Sigmoid colon (tissue), 7 donors: ENCODE data around the gene GLYR1. TPM values are rescaled to one million over a fixed set of nuclear protein-coding genes. Genes with fewer than 3 reads are reported as not detected.

Experiments used
- DNase-seq: peaks from one replicate; pipeline ENCODE4 v3.0.0-alpha.2; 2019
- H3K27ac ChIP-seq, 4 donors: fragments of 200-600 bp; sonication (generic); one replicate each; pipeline ENCODE4 v1.5.1; 2016 to 2019; ENCODE audit warnings: mild to moderate bottlenecking in 1 of 4
- H3K27me3 ChIP-seq, 3 donors: fragments of 200-600 bp; sonication (generic); one replicate each; pipeline ENCODE4 v1.5.1; 2019; ENCODE audit warnings: mild to moderate bottlenecking in 1 of 3
- H3K36me3 ChIP-seq, 4 donors: fragments of 200-600 bp; sonication (generic); one replicate each; pipeline ENCODE4 v1.5.1; 2016 to 2019
- H3K4me1 ChIP-seq, 4 donors: fragments of 200-600 bp; sonication (generic); one replicate each; pipeline ENCODE4 v1.5.1; 2017 to 2019
- H3K4me3 ChIP-seq, 4 donors: fragments of 200-600 bp; sonication (generic); one replicate each; pipeline ENCODE4 v1.5.1; 2017 to 2019; ENCODE audit warnings: mild to moderate bottlenecking in 2 of 4, moderate library complexity in 1 of 4
- H3K9me3 ChIP-seq, 4 donors: fragments of 200-600 bp in 3 of 4; sonication (generic) in 3 of 4; one replicate each; pipeline versions ENCODE4 v1.5.1 to v1.6.1; 2013 to 2019
- EP300 ChIP-seq, 4 donors: sonication (generic); formaldehyde crosslinking; IDR thresholded peaks; one replicate each; pipeline ENCODE4 v1.6.1; 2017; ENCODE audit warnings: antibody characterized with exemption in 4 of 4
- POLR2A ChIP-seq, 2 donors: fragments of 450-650 bp; IDR thresholded peaks; one replicate each; pipeline ENCODE4 v1.6.1; 2016; ENCODE audit warnings: antibody characterized with exemption in 2 of 2, mild to moderate bottlenecking in 2 of 2, moderate library complexity in 2 of 2
- POLR2AphosphoS5 ChIP-seq, 4 donors: sonication (generic); formaldehyde crosslinking; IDR thresholded peaks; one replicate each; pipeline ENCODE4 v1.6.1; 2017; ENCODE audit warnings: antibody characterized with exemption in 4 of 4
- WGBS, 2 donors: extraction: QIAGEN DNeasy Blood & Tissue Kit; methylation state at CpG; one replicate each; pipeline ENCODE4 v1.1.7; 2013; 5-methylcytosine and 5-hydroxymethylcytosine counted together
- intact Hi-C: fragments of 100-400 bp; cut with DNase I; formaldehyde crosslinking; loops from one replicate; pipeline ENCODE4 v1.15.1; 2023
- polyA plus RNA-seq, 3 donors: library from polyadenylated mRNA; stranded (reverse); fragments of 200-250 nt; gene quantifications; one replicate each; pipeline ENCODE4 v1.2.3, GENCODE V29; 2013
- small RNA-seq, 3 donors: library from RNA; depleted of rRNA; stranded (forward); fragments of <200 nt; gene quantifications; one replicate each; pipeline ENCODE3, GENCODE V24; 2016
- total RNA-seq, 4 donors: library from RNA; depleted of rRNA; stranded (reverse); fragments of >200 nt; gene quantifications; one replicate each; pipeline ENCODE4 v1.1.0, GENCODE V29; 2016
- TF ChIP-seq, protein P1 (sequence below), 4 experiments: fragments of 450-650 bp in 3 of 4; fragments of 200-600 bp in 1 of 4; IDR thresholded peaks; one replicate each; pipeline ENCODE4 v1.5.1; 2016 to 2019; ENCODE audit warnings: antibody characterized with exemption in 4 of 4, mild to moderate bottlenecking in 3 of 4, moderate library complexity in 2 of 4
- donor health status: healthy with polysubstance abuse.
- donor health status: Bipolar disorder and iron deficiency.
- donor health status: healthy.

GLYR1 gene
- total and polyA plus RNA-seq, 7 donors, result 48.0 to 70.5 (median 59.9) TPM

- Histone ChIP-seq H3K27me3 (no peaks in the 10 kb centered on the region), H3K27ac (peak overlapping the region in 2 of 4 donors; percentile 2 to 14), H3K4me1 (peaks cover 0 to 13% (median 7%) of the 10 kb centered on the region in 4 donors), H3K4me3 (no peak overlapping the region), H3K9me3 (no peaks in the 10 kb centered on the region), H3K36me3 (peaks cover 30 to 95% (median 69%) of the 10 kb centered on the region in 4 donors)
- no peak for TF ChIP-seq POLR2A (IDR thresholded peaks at IDR 0.05)
- TF ChIP-seq EP300 (IDR thresholded peaks at IDR 0.05), result no peak
- TF ChIP-seq POLR2AphosphoS5 (IDR thresholded peaks at IDR 0.05), result no peak
- TF ChIP-seq, protein P1, sequence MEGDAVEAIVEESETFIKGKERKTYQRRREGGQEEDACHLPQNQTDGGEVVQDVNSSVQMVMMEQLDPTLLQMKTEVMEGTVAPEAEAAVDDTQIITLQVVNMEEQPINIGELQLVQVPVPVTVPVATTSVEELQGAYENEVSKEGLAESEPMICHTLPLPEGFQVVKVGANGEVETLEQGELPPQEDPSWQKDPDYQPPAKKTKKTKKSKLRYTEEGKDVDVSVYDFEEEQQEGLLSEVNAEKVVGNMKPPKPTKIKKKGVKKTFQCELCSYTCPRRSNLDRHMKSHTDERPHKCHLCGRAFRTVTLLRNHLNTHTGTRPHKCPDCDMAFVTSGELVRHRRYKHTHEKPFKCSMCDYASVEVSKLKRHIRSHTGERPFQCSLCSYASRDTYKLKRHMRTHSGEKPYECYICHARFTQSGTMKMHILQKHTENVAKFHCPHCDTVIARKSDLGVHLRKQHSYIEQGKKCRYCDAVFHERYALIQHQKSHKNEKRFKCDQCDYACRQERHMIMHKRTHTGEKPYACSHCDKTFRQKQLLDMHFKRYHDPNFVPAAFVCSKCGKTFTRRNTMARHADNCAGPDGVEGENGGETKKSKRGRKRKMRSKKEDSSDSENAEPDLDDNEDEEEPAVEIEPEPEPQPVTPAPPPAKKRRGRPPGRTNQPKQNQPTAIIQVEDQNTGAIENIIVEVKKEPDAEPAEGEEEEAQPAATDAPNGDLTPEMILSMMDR (IDR thresholded peaks at IDR 0.05), result no peak
- 92 to 93% methylated on average over 23 of the region's 23 CpGs for WGBS, 2 donors
- intact Hi-C loops, result no loop called here
- DNase-seq, result no peak
These were observed 86.7 kb downstream of the GLYR1 start for GRCh38 chr16:4760221-4760910.

GRCh38 chr16:4755687-4756086, 91.4 kb downstream of the GLYR1 start:
- intact Hi-C loops, result no loop called here
- no peak for DNase-seq
- Histone ChIP-seq H3K4me3 (no peak overlapping the region), H3K36me3 (peaks cover 49 to 97% (median 83%) of the 10 kb centered on the region in 4 donors), H3K9me3 (no peaks in the 10 kb centered on the region), H3K27me3 (no peaks in the 10 kb centered on the region), H3K27ac (no peak overlapping the region), H3K4me1 (no peaks in the 10 kb centered on the region)
- TF ChIP-seq, protein P1 (IDR thresholded peaks at IDR 0.05), result no peak
- TF ChIP-seq POLR2A (IDR thresholded peaks at IDR 0.05) (no peak), EP300 (IDR thresholded peaks at IDR 0.05) (no peak), POLR2AphosphoS5 (IDR thresholded peaks at IDR 0.05) (no peak)
- WGBS, 2 donors, result 95 to 96% methylated on average over 6 of the region's 6 CpGs

GRCh38 chr16:4754865-4755264, 92.2 kb downstream of the GLYR1 start:
- WGBS, 2 donors, result 96 to 98% methylated on average over 4 of the region's 4 CpGs
- H3K4me3 ChIP-seq, result no peak overlapping the region
- H3K36me3 ChIP-seq, result peaks cover 44 to 95% (median 81%) of the 10 kb centered on the region in 4 donors

DNA sequence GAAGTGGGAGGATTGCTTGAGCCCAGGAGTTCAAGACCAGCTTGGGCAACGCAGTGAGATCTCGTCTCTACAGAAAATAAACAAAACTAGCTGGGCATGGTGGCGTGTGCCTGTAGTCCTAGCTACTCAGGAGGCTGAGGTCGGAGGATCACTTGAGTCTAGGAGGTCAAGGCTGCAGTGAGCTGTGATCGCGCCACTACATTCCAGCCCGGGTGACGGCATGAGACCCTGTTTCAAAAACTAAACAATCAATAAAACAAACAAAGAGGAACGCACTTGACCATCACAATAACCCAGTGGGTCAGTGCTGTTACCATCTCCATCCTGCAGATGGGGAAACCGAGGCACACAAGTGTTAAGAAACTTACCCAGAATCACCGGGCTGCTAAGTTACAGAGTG, 93.9 kb downstream of the GLYR1 start:
- intact Hi-C loops, result no loop called here
- WGBS, 2 donors, result 94% methylated on average over 11 of the region's 11 CpGs
- peaks cover 40 to 86% (median 68%) of the 10 kb centered on the region in 4 donors for H3K36me3 ChIP-seq

More at GRCh38 chr16:4754865-4755264, 92.2 kb downstream of the GLYR1 start:
- no peak overlapping the region for H3K27ac ChIP-seq
- TF ChIP-seq, protein P1 (IDR thresholded peaks at IDR 0.05), result no peak
- TF ChIP-seq EP300 (IDR thresholded peaks at IDR 0.05) (no peak), POLR2AphosphoS5 (IDR thresholded peaks at IDR 0.05) (no peak), POLR2A (IDR thresholded peaks at IDR 0.05) (no peak)
- DNase-seq, result no peak
- no peaks in the 10 kb centered on the region for H3K4me1 ChIP-seq
- H3K27me3 ChIP-seq, result no peaks in the 10 kb centered on the region
- intact Hi-C loops, result no loop called here
- no peaks in the 10 kb centered on the region for H3K9me3 ChIP-seq

More for the DNA sequence above, 93.9 kb downstream of the GLYR1 start:
- Histone ChIP-seq H3K4me1 (no peaks in the 10 kb centered on the region), H3K27ac (no peak overlapping the region), H3K27me3 (no peaks in the 10 kb centered on the region), H3K9me3 (no peaks in the 10 kb centered on the region), H3K4me3 (no peak overlapping the region)
- TF ChIP-seq POLR2AphosphoS5 (IDR thresholded peaks at IDR 0.05) (no peak), POLR2A (IDR thresholded peaks at IDR 0.05) (no peak), EP300 (IDR thresholded peaks at IDR 0.05) (no peak)
- TF ChIP-seq, protein P1 (IDR thresholded peaks at IDR 0.05), result no peak
- no peak for DNase-seq

Small RNAs within 50 kb of the gene (small RNA-seq; reads per million reads assigned to genes)
- 0 reads per million in 3 donors for gene RF00017

Other genes with a start within 250 kb of the GLYR1 start
- gene UBALD1, start 232.4 kb downstream of the GLYR1 start, total RNA-seq, result 10 to 100 TPM in 3 of 4 donors, 1 to 10 TPM in 1; 7.6 to 20.2 (median 14.1) TPM
- 10 to 100 TPM; 10.4 to 22.9 (median 12.6) TPM for gene UBALD1, start 232.4 kb downstream of the GLYR1 start, polyA plus RNA-seq
- 10 to 100 TPM; 18.4 to 37.9 (median 31.0) TPM for gene MGRN1, start 222.5 kb downstream of the GLYR1 start, total RNA-seq
- gene MGRN1, start 222.5 kb downstream of the GLYR1 start, polyA plus RNA-seq, result 10 to 100 TPM; 16.8 to 34.5 (median 23.4) TPM
- gene NUDT16L1, start 153.7 kb downstream of the GLYR1 start, total RNA-seq, result 10 to 100 TPM; 16.6 to 21.8 (median 18.6) TPM
- 10 to 100 TPM; 53.7 to 75.1 (median 61.9) TPM for gene NUDT16L1, start 153.7 kb downstream of the GLYR1 start, polyA plus RNA-seq
- 10 to 100 TPM; 20.3 to 30.7 (median 23.8) TPM for gene ANKS3, start 113.0 kb downstream of the GLYR1 start, total RNA-seq
- gene ANKS3, start 113.0 kb downstream of the GLYR1 start, polyA plus RNA-seq, result 10 to 100 TPM in 1 of 3 donors, 1 to 10 TPM in 2; 3.9 to 20.8 (median 9.6) TPM
- under 1 TPM; 0.14 to 0.83 (median 0.43) TPM for gene DNAAF8, start 112.8 kb downstream of the GLYR1 start, total RNA-seq
- 1 to 10 TPM in 1 of 3 donors, under 1 TPM in 2; 0.60 to 1.2 (median 0.73) TPM for gene DNAAF8, start 112.8 kb downstream of the GLYR1 start, polyA plus RNA-seq
- 10 to 100 TPM; 10.2 to 14.4 (median 12.8) TPM for gene ZNF500, start 80.1 kb downstream of the GLYR1 start, total RNA-seq
- gene ZNF500, start 80.1 kb downstream of the GLYR1 start, polyA plus RNA-seq, result 10 to 100 TPM in 1 of 3 donors, 1 to 10 TPM in 2; 4.2 to 11.7 (median 5.1) TPM
- gene SEPTIN12, start 58.9 kb downstream of the GLYR1 start, total RNA-seq, result not detected
- 1 to 10 TPM in 1 of 3 donors, not detected in 2; 2.5 TPM for gene SEPTIN12, start 58.9 kb downstream of the GLYR1 start, polyA plus RNA-seq
- not detected for gene SMIM22, start 51.9 kb downstream of the GLYR1 start, total RNA-seq
- gene SMIM22, start 51.9 kb downstream of the GLYR1 start, polyA plus RNA-seq, result 1,000 to 10,000 TPM in 2 of 3 donors, 100 to 1,000 TPM in 1; 848 to 2,006 (median 1,963) TPM
- 10 to 100 TPM; 47.9 to 72.8 (median 58.3) TPM for gene ROGDI, start 44.7 kb downstream of the GLYR1 start, total RNA-seq
- gene ROGDI, start 44.7 kb downstream of the GLYR1 start, polyA plus RNA-seq, result 10 to 100 TPM; 23.4 to 46.7 (median 25.2) TPM
- gene UBN1, start 193 bp upstream of the GLYR1 start, total RNA-seq, result 10 to 100 TPM; 16.4 to 27.7 (median 17.8) TPM
- 10 to 100 TPM in 2 of 3 donors, 1 to 10 TPM in 1; 8.4 to 24.1 (median 17.8) TPM for gene UBN1, start 193 bp upstream of the GLYR1 start, polyA plus RNA-seq
- 10 to 100 TPM; 10.3 to 42.9 (median 37.0) TPM for gene PPL, start 89.9 kb upstream of the GLYR1 start, total RNA-seq
- gene PPL, start 89.9 kb upstream of the GLYR1 start, polyA plus RNA-seq, result 10 to 100 TPM in 1 of 3 donors, 1 to 10 TPM in 2; 4.6 to 27.0 (median 8.3) TPM
- 1 to 10 TPM in 1 of 4 donors, under 1 TPM in 3; 0.28 to 2.5 (median 0.65) TPM for gene SEC14L5, start 111.0 kb upstream of the GLYR1 start, total RNA-seq
- under 1 TPM; under 0.01 to 0.46 (median 0.35) TPM for gene SEC14L5, start 111.0 kb upstream of the GLYR1 start, polyA plus RNA-seq
- 10 to 100 TPM; 11.7 to 30.7 (median 17.1) TPM for gene NAGPA, start 186.6 kb upstream of the GLYR1 start, total RNA-seq
- 10 to 100 TPM; 10.8 to 20.3 (median 14.8) TPM for gene NAGPA, start 186.6 kb upstream of the GLYR1 start, polyA plus RNA-seq
- 10 to 100 TPM in 3 of 4 donors, 1 to 10 TPM in 1; 4.6 to 15.7 (median 13.4) TPM for gene C16orf89, start 218.7 kb upstream of the GLYR1 start, total RNA-seq
- 1 to 10 TPM; 2.5 to 6.6 (median 2.7) TPM for gene C16orf89, start 218.7 kb upstream of the GLYR1 start, polyA plus RNA-seq
- gene ALG1, start 224.6 kb upstream of the GLYR1 start, total RNA-seq, result 10 to 100 TPM in 3 of 4 donors, 1 to 10 TPM in 1; 9.7 to 30.4 (median 14.3) TPM
- 10 to 100 TPM in 1 of 3 donors, 1 to 10 TPM in 2; 2.4 to 35.0 (median 4.2) TPM for gene ALG1, start 224.6 kb upstream of the GLYR1 start, polyA plus RNA-seq